GM12892 (cell line): ENCODE data around the gene SLC9A1.

Experiments used
- DNase-seq: peaks from one replicate; pipeline ENCODE4 v3.0.0; 2011; ENCODE audit not compliant: insufficient read length
- FAIRE-seq: peaks from 2 replicates; lab custom pipeline; 2011; peaks lifted over from hg19 to GRCh38; lab: Jason Lieb, UNC
- POLR2A ChIP-seq: IDR thresholded peaks from 2 replicates; pipeline ENCODE4 v1.6.1; 2011; ENCODE audit warnings: low read depth, low read length, control low read depth
- POLR2AphosphoS5 ChIP-seq: IDR thresholded peaks from 2 replicates; pipeline ENCODE4 v1.6.1; 2011; ENCODE audit warnings: low read depth, low read length, control low read depth
- TAF1 ChIP-seq: IDR thresholded peaks from 2 replicates; pipeline ENCODE4 v1.6.1; 2011; ENCODE audit warnings: low read depth, mild to moderate bottlenecking, control low read depth, low read length, borderline replicate concordance

SLC9A1 gene

GRCh38 chr1:27071049-27071416 is 83.9 kb downstream of the SLC9A1 start:
- DNase-seq (no peak), FAIRE-seq (no peak)
- TF ChIP-seq POLR2A, result no peak
- no peak for TF ChIP-seq POLR2AphosphoS5
- TF ChIP-seq TAF1, result no peak

GRCh38 chr1:27070390-27071048 is 84.4 kb downstream of the SLC9A1 start:
- FAIRE-seq (no peak), DNase-seq (no peak)
- TF ChIP-seq POLR2AphosphoS5 (no peak), TAF1 (no peak), POLR2A (no peak)

- DNase-seq, result no peak
- no peak for TF ChIP-seq POLR2A
- TF ChIP-seq TAF1, result no peak
- TF ChIP-seq POLR2AphosphoS5, result no peak
- FAIRE-seq, result no peak
Measured at GRCh38 chr1:27068922-27069321, 86.0 kb downstream of the SLC9A1 start.

GRCh38 chr1:27065999-27066630 is 88.8 kb downstream of the SLC9A1 start:
- FAIRE-seq, result no peak
- TF ChIP-seq POLR2AphosphoS5 (no peak), TAF1 (no peak), POLR2A (no peak)

GRCh38 chr1:27060891-27061290 is 94.0 kb downstream of the SLC9A1 start:
- FAIRE-seq (no peak), DNase-seq (no peak)
- no peak for TF ChIP-seq TAF1
- no peak for TF ChIP-seq POLR2A
- no peak for TF ChIP-seq POLR2AphosphoS5

More at GRCh38 chr1:27065999-27066630, 88.8 kb downstream of the SLC9A1 start:
- no peak for DNase-seq

DNA sequence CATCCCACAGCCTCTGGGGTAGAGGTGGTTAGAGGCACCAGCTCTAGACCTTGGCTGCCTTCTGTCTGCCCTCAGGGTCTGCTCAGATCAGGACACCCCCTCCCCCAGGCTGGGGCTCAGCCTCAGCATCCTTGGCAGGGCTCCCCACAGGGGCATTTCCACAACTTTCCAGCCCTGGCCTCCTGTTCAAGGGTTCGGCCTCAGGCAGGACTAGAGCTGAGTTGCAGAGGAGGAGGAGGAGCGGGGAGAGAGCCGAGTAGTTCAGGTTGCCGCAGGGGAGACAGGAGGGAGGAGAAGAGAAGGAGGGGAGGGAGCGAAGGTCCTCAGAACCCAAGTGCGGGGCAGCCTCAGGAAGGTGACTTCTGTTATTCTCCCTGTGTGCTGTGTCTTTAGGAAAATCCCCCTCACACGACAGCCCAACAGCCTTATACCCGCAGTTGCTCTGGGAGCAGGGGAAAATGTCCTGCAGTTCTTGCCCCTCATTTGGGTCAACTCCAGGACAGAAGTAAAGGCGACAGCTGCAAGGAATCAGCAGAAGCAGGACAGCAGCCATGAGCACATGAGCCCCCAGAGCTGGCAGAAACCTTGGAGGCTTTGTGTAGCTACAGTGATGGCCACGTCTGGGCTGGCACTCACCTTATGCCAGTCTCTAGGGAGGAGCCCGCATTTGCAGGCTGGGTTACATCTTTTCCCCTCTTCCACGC is 95.8 kb downstream of the SLC9A1 start:
- FAIRE-seq, result no peak
- DNase-seq, result no peak
- TF ChIP-seq POLR2AphosphoS5 (no peak), POLR2A (no peak), TAF1 (no peak)

GRCh38 chr1:27057801-27058625 is 96.9 kb downstream of the SLC9A1 start:
- DNase-seq (no peak), FAIRE-seq (no peak)
- TF ChIP-seq TAF1, result no peak
- no peak for TF ChIP-seq POLR2AphosphoS5
- TF ChIP-seq POLR2A, result no peak

DNA sequence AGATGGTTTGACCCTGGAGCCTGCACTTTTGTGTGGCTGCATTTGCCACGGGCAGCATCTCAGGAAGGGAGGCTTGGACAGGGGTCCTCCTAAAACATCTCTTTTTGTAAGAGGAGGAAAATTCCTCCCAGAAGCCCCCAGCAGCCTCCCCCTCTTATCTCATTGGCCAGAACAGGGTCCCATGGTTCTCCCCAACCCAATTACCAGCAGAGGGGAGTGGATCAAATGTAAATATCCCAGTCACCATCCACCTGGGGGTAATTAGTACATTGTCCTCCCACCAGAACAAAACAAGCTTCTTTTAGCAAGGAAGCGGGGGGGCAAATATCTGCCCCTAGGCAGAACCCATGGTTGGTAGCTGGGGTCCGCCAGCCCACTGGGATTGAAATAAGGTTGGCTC is 97.5 kb downstream of the SLC9A1 start:
- no peak for TF ChIP-seq TAF1
- no peak for TF ChIP-seq POLR2AphosphoS5
- no peak for TF ChIP-seq POLR2A
- no peak for DNase-seq
- no peak for FAIRE-seq

- TF ChIP-seq POLR2A (no peak), TAF1 (no peak), POLR2AphosphoS5 (no peak)
- DNase-seq, result no peak
- FAIRE-seq, result no peak
Measured at GRCh38 chr1:27053977-27054753, 100.8 kb downstream of the SLC9A1 start.

GRCh38 chr1:27052527-27052926 is 102.4 kb downstream of the SLC9A1 start:
- DNase-seq (no peak), FAIRE-seq (no peak)
- no peak for TF ChIP-seq TAF1
- TF ChIP-seq POLR2A, result no peak
- no peak for TF ChIP-seq POLR2AphosphoS5

DNA sequence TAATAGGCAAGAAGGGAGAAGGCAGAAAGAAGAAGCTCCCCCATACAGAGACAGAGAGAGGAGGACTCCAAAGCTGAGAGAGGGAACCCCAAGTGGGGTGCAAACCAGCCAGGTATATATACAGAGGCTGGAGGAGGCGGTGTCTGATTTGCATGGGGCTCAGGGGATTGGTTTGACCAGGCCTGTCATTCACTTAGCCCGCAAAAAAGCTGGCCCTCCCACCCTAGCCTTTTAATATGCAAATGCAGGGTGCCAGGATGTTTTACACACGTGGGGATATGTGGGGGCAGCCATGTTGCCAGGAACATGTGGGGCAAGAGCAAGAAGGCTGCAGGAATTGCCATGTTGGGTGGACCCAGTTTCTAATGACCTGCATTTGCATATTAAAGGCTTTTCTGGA is 105.3 kb downstream of the SLC9A1 start:
- FAIRE-seq (no peak), DNase-seq (no peak)
- TF ChIP-seq POLR2AphosphoS5, result no peak
- TF ChIP-seq TAF1, result no peak
- no peak for TF ChIP-seq POLR2A
